ENCODE measurements around the gene PLAGL2.
A peak's percentile ranks its signal among the peaks of the same experiment; 100 is the strongest.

PLAGL2 gene

GRCh38 chr20:32144898-32145662 is 62.5 kb downstream of the PLAGL2 start:
- peak; percentile 81 for DNase-seq

GRCh38 chr20:32142991-32143390 is 64.6 kb downstream of the PLAGL2 start:
- DNase-seq, result no peak

All from NCI-H510A treated with DMSO at 0.1 percent for 48 hours (cell line).